GM18867 (cell line): Measurements from ENCODE around the gene SLC44A1.
A peak's percentile ranks its signal among the peaks of the same experiment; 100 is the strongest.
"Not testable (repeated sequence)": the region's sequence is repeated elsewhere in the genome, so short reads cannot be mapped to it uniquely, and the experiment has no call there.

Experiments used
- ATAC-seq: cut with Tn5 transposase; IDR thresholded peaks from one replicate; pipeline ENCODE4 v1.9.1; 2021; ENCODE audit warnings: mild to moderate bottlenecking, moderate library complexity; ENCODE audit not compliant: unreplicated experiment

SLC44A1 gene

GRCh38 chr9:105242062-105242461, 2.4 kb upstream of the SLC44A1 start:
- ATAC-seq, result no peak

GRCh38 chr9:105242557-105242956, 1.9 kb upstream of the SLC44A1 start:
- no peak for ATAC-seq

GRCh38 chr9:105243015-105243686, 1.3 kb upstream of the SLC44A1 start:
- ATAC-seq, result no peak

GRCh38 chr9:105244734-105245028, 230 bp downstream of the SLC44A1 start:
- ATAC-seq, result peak; percentile 68

- peak; percentile 13 for ATAC-seq
Measured at GRCh38 chr9:105245029-105245890, 809 bp downstream of the SLC44A1 start.

- no peak for ATAC-seq
Measured at GRCh38 chr9:105245891-105246161, 1.4 kb downstream of the SLC44A1 start.

GRCh38 chr9:105246656-105247173, 2.3 kb downstream of the SLC44A1 start:
- no peak for ATAC-seq

- no peak for ATAC-seq
Measured at GRCh38 chr9:105248691-105249090, 4.2 kb downstream of the SLC44A1 start.

GRCh38 chr9:105251133-105251532, 6.7 kb downstream of the SLC44A1 start:
- no peak for ATAC-seq

GRCh38 chr9:105251733-105252404, 7.4 kb downstream of the SLC44A1 start:
- no peak for ATAC-seq

GRCh38 chr9:105252405-105252756, 7.9 kb downstream of the SLC44A1 start:
- ATAC-seq, result no peak

- no peak for ATAC-seq
Measured at GRCh38 chr9:105254226-105254625, 9.8 kb downstream of the SLC44A1 start.

- no peak for ATAC-seq
Measured at GRCh38 chr9:105255421-105255820, 11.0 kb downstream of the SLC44A1 start.

GRCh38 chr9:105256569-105256968, 12.1 kb downstream of the SLC44A1 start:
- ATAC-seq, result not testable (repeated sequence)

- no peak for ATAC-seq
Measured at GRCh38 chr9:105257809-105258208, 13.4 kb downstream of the SLC44A1 start.

- ATAC-seq, result peak; percentile 31
Measured at GRCh38 chr9:105258225-105258737, 13.8 kb downstream of the SLC44A1 start.

- peak; percentile 5 for ATAC-seq
Measured at GRCh38 chr9:105259274-105259673, 14.8 kb downstream of the SLC44A1 start.

- ATAC-seq, result peak; percentile 40
Measured at GRCh38 chr9:105259731-105260612, 15.5 kb downstream of the SLC44A1 start.

- no peak for ATAC-seq
Measured at GRCh38 chr9:105262497-105262896, 18.0 kb downstream of the SLC44A1 start.

- no peak for ATAC-seq
Measured at GRCh38 chr9:105264380-105264779, 19.9 kb downstream of the SLC44A1 start.

GRCh38 chr9:105268254-105268653, 23.8 kb downstream of the SLC44A1 start:
- ATAC-seq, result not testable (repeated sequence)
